HCT116 (cell line): ENCODE measurements around the gene PTH2. TPM values are rescaled to one million over a fixed set of nuclear protein-coding genes. Genes with fewer than 3 reads are reported as not detected.

Source experiments
- ATAC-seq: fragments of 200-7000 bp; cut with Tn5 transposase; 2 replicates; pipeline ENCODE4 v1.9.1; 2020; ENCODE audit warnings: mild to moderate bottlenecking, moderate library complexity
- BruUV-seq: library from RNA; stranded (reverse); fragments of 400-500 nt; replicated peaks from 2 replicates; lab custom pipeline; 2021; lab: Mats Ljungman, UMichigan
- CTCF ChIA-PET: fragments of 300-600 bp; sonication (Branson Sonifier 250); formaldehyde crosslinking; loops from one replicate; lab custom pipeline; 2021; ENCODE audit warnings: antibody characterized with exemption; lab: Charles Lee
- POLR2A ChIA-PET: fragments of 300-600, 350-600 bp; sonication (Branson Sonifier 250); formaldehyde crosslinking; loops from one replicate; lab custom pipeline; 2021; ENCODE audit warnings: antibody characterized with exemption; lab: Charles Lee
- RAD21 ChIA-PET, 2 experiments: fragments of 300-600 bp; sonication (Branson Sonifier 250); formaldehyde crosslinking; loops; one replicate each; lab custom pipeline; 2023; ENCODE audit warnings: low total read pairs in 2 of 2; ENCODE audit not compliant: uncharacterized antibody in 2 of 2, unreplicated experiment in 2 of 2, low non-redundant PET in 1 of 2; lab: Charles Lee
- DNase-seq: peaks from one replicate; pipeline ENCODE4 v3.0.0-alpha.2; 2010; ENCODE audit warnings: low read depth, low spot score
- H2AFZ ChIP-seq: fragments of 200-600 bp; shearing (Covaris generic), sonication (generic); 2 replicates; pipeline ENCODE4 v1.6.1; 2017; ENCODE audit warnings: low read depth, mixed run types, mixed read lengths, antibody characterized with exemption, low read length; ENCODE audit not compliant: poor library complexity, severe bottlenecking
- H3K27ac ChIP-seq: 2 replicates; pipeline ENCODE4 v1.5.1; 2012; ENCODE audit warnings: low read depth, low read length
- H3K27me3 ChIP-seq: fragments of 200-600 bp; sonication (generic); 2 replicates; pipeline ENCODE4 v1.6.1; 2016; ENCODE audit warnings: mixed run types, low read length, mixed read lengths; ENCODE audit not compliant: insufficient read depth
- H3K36me3 ChIP-seq, 2 experiments: fragments of 200-500 bp in 1 of 2; fragments of 200-600 bp in 1 of 2; sonication (Bioruptor generic) in 1 of 2; sonication (generic) in 1 of 2; 2 replicates each; pipeline versions ENCODE4 v1.5.1 to v1.6.1; 2014 to 2016; ENCODE audit warnings: low read length in 2 of 2, inconsistent platforms in 1 of 2, mixed read lengths in 1 of 2, mixed run types in 1 of 2; ENCODE audit not compliant: insufficient read depth in 2 of 2, control insufficient read depth in 1 of 2
- H3K4me1 ChIP-seq, 2 experiments: fragments of 200-600 bp in 1 of 2; sonication (generic) in 1 of 2; 2 replicates each; pipeline versions ENCODE4 v1.5.1 to v1.6.1; 2012 to 2017; ENCODE audit warnings: low read length in 2 of 2, inconsistent platforms in 1 of 2, mild to moderate bottlenecking in 1 of 2, mixed read lengths in 1 of 2, mixed run types in 1 of 2, moderate library complexity in 1 of 2; ENCODE audit not compliant: insufficient read depth in 2 of 2, control insufficient read depth in 1 of 2
- H3K4me2 ChIP-seq: fragments of 200-600 bp; sonication (generic); 2 replicates; pipeline ENCODE4 v1.6.1; 2017; ENCODE audit warnings: mixed run types, low read length, mixed read lengths
- H3K4me3 ChIP-seq, 2 experiments: fragments of 200-600 bp in 1 of 2; sonication (generic) in 1 of 2; replicated peaks in 1 of 2; 2 replicates each; pipeline ENCODE4 v1.5.1; 2011 to 2016; ENCODE audit warnings: low read length in 2 of 2, control low read depth in 1 of 2, low read depth in 1 of 2, mild to moderate bottlenecking in 1 of 2, mixed read lengths in 1 of 2, mixed run types in 1 of 2
- H3K79me2 ChIP-seq: fragments of 200-600 bp; sonication (generic); 2 replicates; pipeline ENCODE4 v1.6.1; 2017; ENCODE audit warnings: mild to moderate bottlenecking, mixed run types, low read length, moderate library complexity, mixed read lengths; ENCODE audit not compliant: insufficient read depth
- H3K9ac ChIP-seq: fragments of 200-600 bp; sonication (generic); 2 replicates; pipeline ENCODE4 v1.6.1; 2016; ENCODE audit warnings: low read length, mixed read lengths
- H3K9me2 ChIP-seq: fragments of 200-600 bp; sonication (generic), shearing (Covaris generic); 2 replicates; pipeline ENCODE4 v1.6.1; 2017; ENCODE audit warnings: mixed run types, mild to moderate bottlenecking, moderate library complexity; ENCODE audit not compliant: insufficient read depth
- H3K9me3 ChIP-seq, 2 experiments: fragments of 200-500 bp in 1 of 2; fragments of 200-600 bp in 1 of 2; sonication (Bioruptor generic) in 1 of 2; sonication (generic) in 1 of 2; 2 replicates each; pipeline ENCODE4 v1.6.1; 2014 to 2017; ENCODE audit warnings: low read length in 2 of 2, mixed read lengths in 2 of 2, inconsistent platforms in 1 of 2, low read depth in 1 of 2, mild to moderate bottlenecking in 1 of 2, mixed run types in 1 of 2, moderate library complexity in 1 of 2; ENCODE audit not compliant: control insufficient read depth in 1 of 2, insufficient read depth in 1 of 2
- H4K20me1 ChIP-seq: fragments of 200-600 bp; sonication (generic), shearing (Covaris generic); 2 replicates; pipeline ENCODE4 v1.6.1; 2017; ENCODE audit warnings: mixed run types, mild to moderate bottlenecking, moderate library complexity; ENCODE audit not compliant: insufficient read depth
- CBX3 ChIP-seq: IDR thresholded peaks from 2 replicates; pipeline ENCODE4 v1.6.1; 2012; ENCODE audit warnings: low read depth
- CEBPB ChIP-seq: IDR thresholded peaks from 2 replicates; pipeline ENCODE4 v1.6.1; 2012; ENCODE audit warnings: low read depth
- EGR1 ChIP-seq: IDR thresholded peaks from 2 replicates; pipeline ENCODE4 v1.6.1; 2012; ENCODE audit warnings: low read depth
- EZH2 ChIP-seq: fragments of 200-600 bp; sonication (generic); IDR thresholded peaks from 2 replicates; pipeline ENCODE4 v1.6.1; 2017; ENCODE audit warnings: antibody characterized with exemption, mixed run types
- EZH2phosphoT487 ChIP-seq: fragments of 200-600 bp; IDR thresholded peaks from 2 replicates; pipeline ENCODE4 v1.6.1; 2018; ENCODE audit warnings: antibody characterized with exemption, borderline replicate concordance
- FOSL1 ChIP-seq: IDR thresholded peaks from 2 replicates; pipeline ENCODE4 v1.6.1; 2012; ENCODE audit warnings: low read depth
- JUND ChIP-seq: IDR thresholded peaks from 2 replicates; pipeline ENCODE4 v1.6.1; 2012
- POLR2A ChIP-seq: IDR thresholded peaks from 2 replicates; pipeline ENCODE4 v1.7.0; 2011; ENCODE audit warnings: borderline replicate concordance; ENCODE audit not compliant: insufficient read depth, insufficient read length; ENCODE audit errors: extremely low read depth
- POLR2AphosphoS5 ChIP-seq: IDR thresholded peaks from 2 replicates; pipeline ENCODE4 v1.6.1; 2011; ENCODE audit warnings: mild to moderate bottlenecking, low read depth, low read length, moderate library complexity
- RAD21 ChIP-seq: IDR thresholded peaks from 2 replicates; pipeline ENCODE4 v1.6.1; 2012; ENCODE audit warnings: low read depth, mild to moderate bottlenecking
- SIN3A ChIP-seq: IDR thresholded peaks from 2 replicates; pipeline ENCODE4 v1.6.1; 2012; ENCODE audit warnings: low read depth
- SP1 ChIP-seq: IDR thresholded peaks from 2 replicates; pipeline ENCODE4 v1.6.1; 2012; ENCODE audit warnings: low read depth
- SRF ChIP-seq: IDR thresholded peaks from 2 replicates; pipeline ENCODE4 v1.6.1; 2012; ENCODE audit warnings: low read depth
- YY1 ChIP-seq: IDR thresholded peaks from 2 replicates; pipeline ENCODE4 v1.6.1; 2011; ENCODE audit warnings: low read length, low read depth, moderate library complexity, mild to moderate bottlenecking; ENCODE audit not compliant: insufficient replicate concordance; ENCODE audit errors: extremely low read depth
- ZBTB33 ChIP-seq: IDR thresholded peaks from 2 replicates; pipeline ENCODE4 v1.6.1; 2011; ENCODE audit warnings: mild to moderate bottlenecking, low read length, moderate library complexity; ENCODE audit not compliant: insufficient replicate concordance; ENCODE audit errors: extremely low read depth
- ZFX ChIP-seq: fragments of 450-650 bp; IDR thresholded peaks from 2 replicates; pipeline ENCODE4 v1.6.1; 2017
- ZNF274 ChIP-seq: fragments of 200-500 bp; sonication (Bioruptor generic); IDR thresholded peaks from 2 replicates; pipeline ENCODE4 v1.6.1; 2014; ENCODE audit warnings: mild to moderate bottlenecking, low read depth, low read length, inconsistent platforms
- intact Hi-C: fragments of 100-400 bp; cut with micrococcal nuclease; formaldehyde crosslinking; loops from 2 replicates; pipeline ENCODE4 v1.10.0; 2022
- total RNA-seq: library from RNA; stranded (reverse); gene quantifications from one replicate; pipeline ENCODE4 v1.2.1, GENCODE V29; 2021; ENCODE audit not compliant: unreplicated experiment
- TF ChIP-seq, protein P1 (sequence below): IDR thresholded peaks from 2 replicates; pipeline ENCODE4 v1.6.1; 2012
- TF ChIP-seq, protein P2 (sequence below): IDR thresholded peaks from 2 replicates; pipeline ENCODE4 v1.6.1; 2012
- TF ChIP-seq, protein P3 (sequence below), 3 experiments: fragments of 200-600 bp in 1 of 3; sonication (generic) in 1 of 3; IDR thresholded peaks in 2 of 3; conservative IDR thresholded peaks in 1 of 3; 2 replicates each; pipeline ENCODE4 v1.5.1; 2012 to 2017; ENCODE audit warnings: low read depth in 2 of 3, low read length in 2 of 3, antibody characterized with exemption in 1 of 3, borderline replicate concordance in 1 of 3, control low read depth in 1 of 3, mild to moderate bottlenecking in 1 of 3, mixed read lengths in 1 of 3, mixed run types in 1 of 3, moderate library complexity in 1 of 3; ENCODE audit not compliant: insufficient read depth in 1 of 3

Gene PTH2
- total RNA-seq, 1 experiment from 2014 or later, result 9.5 TPM

- intact Hi-C loops, result no loop called here
- Histone ChIP-seq H3K27me3 (peaks cover 21% of the 10 kb centered on the region), H3K9ac (no peak overlapping the region), H3K9me2 (no peaks in the 10 kb centered on the region), H3K4me3 (no peak overlapping the region), H3K4me2 (no peak overlapping the region), H3K36me3 (no peaks in the 10 kb centered on the region), H3K27ac (no peak overlapping the region), H4K20me1 (no peaks in the 10 kb centered on the region), H3K9me3 (no peaks in the 10 kb centered on the region), H2AFZ (no peak overlapping the region), H3K4me1 (peaks cover 0 to 3% of the 10 kb centered on the region in 2 experiments; a peak in 1 of 4 replicates), H3K79me2 (no peaks in the 10 kb centered on the region)
- no TSS peak for BruUV-seq
- RAD21 ChIA-PET, result no interaction called here
- TF ChIP-seq, protein P1, sequence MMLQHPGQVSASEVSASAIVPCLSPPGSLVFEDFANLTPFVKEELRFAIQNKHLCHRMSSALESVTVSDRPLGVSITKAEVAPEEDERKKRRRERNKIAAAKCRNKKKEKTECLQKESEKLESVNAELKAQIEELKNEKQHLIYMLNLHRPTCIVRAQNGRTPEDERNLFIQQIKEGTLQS, result no peak
- TF ChIP-seq ZBTB33 (no peak), POLR2A (no peak), ZNF274 (no peak), FOSL1 (no peak), EZH2phosphoT487 (no peak), ZFX (no peak), POLR2AphosphoS5 (no peak), SIN3A (no peak), CBX3 (no peak), SP1 (no peak), CEBPB (no peak), EGR1 (no peak), RAD21 (no peak), JUND (no peak), EZH2 (no peak), YY1 (no peak), SRF (no peak)
- TF ChIP-seq, protein P2, sequence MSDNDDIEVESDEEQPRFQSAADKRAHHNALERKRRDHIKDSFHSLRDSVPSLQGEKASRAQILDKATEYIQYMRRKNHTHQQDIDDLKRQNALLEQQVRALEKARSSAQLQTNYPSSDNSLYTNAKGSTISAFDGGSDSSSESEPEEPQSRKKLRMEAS, result no peak
- TF ChIP-seq, protein P3, sequence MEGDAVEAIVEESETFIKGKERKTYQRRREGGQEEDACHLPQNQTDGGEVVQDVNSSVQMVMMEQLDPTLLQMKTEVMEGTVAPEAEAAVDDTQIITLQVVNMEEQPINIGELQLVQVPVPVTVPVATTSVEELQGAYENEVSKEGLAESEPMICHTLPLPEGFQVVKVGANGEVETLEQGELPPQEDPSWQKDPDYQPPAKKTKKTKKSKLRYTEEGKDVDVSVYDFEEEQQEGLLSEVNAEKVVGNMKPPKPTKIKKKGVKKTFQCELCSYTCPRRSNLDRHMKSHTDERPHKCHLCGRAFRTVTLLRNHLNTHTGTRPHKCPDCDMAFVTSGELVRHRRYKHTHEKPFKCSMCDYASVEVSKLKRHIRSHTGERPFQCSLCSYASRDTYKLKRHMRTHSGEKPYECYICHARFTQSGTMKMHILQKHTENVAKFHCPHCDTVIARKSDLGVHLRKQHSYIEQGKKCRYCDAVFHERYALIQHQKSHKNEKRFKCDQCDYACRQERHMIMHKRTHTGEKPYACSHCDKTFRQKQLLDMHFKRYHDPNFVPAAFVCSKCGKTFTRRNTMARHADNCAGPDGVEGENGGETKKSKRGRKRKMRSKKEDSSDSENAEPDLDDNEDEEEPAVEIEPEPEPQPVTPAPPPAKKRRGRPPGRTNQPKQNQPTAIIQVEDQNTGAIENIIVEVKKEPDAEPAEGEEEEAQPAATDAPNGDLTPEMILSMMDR (IDR thresholded peaks at IDR 0.05 in 2 of 3, conservative IDR thresholded peaks at IDR 0.05 in 1 of 3; ENCODE audit: borderline replicate concordance in 1 of 3, insufficient read depth in 1 of 3, low read depth in 2 of 3, low read length in 2 of 3), result no peak
- CTCF ChIA-PET, result no interaction called here
- ATAC-seq (no peak), DNase-seq (no peak)
- POLR2A ChIA-PET, result interaction anchor here (1.0 kb wide), 1 partner anchor 282 kb away, joined by 3 read pairs; no protein-coding TSS in a partner anchor
Observed at GRCh38 chr19:49435670-49436069, 12.4 kb upstream of the PTH2 start.
